Regular cardiac myocyte (primary cell): ENCODE measurements around the gene OR52E5. TPM values are rescaled to one million over a fixed set of nuclear protein-coding genes. Genes with fewer than 3 reads are reported as not detected.

Experiments used
- total RNA-seq: library from RNA; depleted of rRNA; stranded (reverse); fragments of >200 nt; gene quantifications from 2 replicates; pipeline ENCODE4 v1.2.3, GENCODE V29; 2014

Gene OR52E5
- total RNA-seq, result not detected in 2 replicates

DNA sequence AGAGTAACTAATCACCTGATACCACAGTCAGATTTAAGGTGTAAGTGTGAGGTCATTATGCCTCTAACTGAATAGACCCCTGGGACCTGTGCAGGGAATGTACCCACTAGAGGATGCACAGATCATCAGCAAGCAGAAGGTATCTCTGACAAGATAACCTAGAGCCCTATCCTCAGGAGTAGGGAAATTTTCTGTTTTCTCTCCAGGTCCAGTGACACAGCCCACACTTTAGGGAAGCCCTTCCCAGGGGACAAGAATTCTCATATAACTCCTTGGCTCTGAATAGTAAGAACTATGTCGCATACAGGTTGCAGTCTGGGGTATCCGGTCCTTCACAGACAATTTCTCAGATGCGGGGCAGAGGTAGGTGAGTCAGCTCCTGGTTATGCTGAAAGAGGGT is at the start of gene OR52E5:
Gene OR52E5 (plus strand): TSS at position 301 of the 400 bp plus-strand sequence. CDS start 7,569 bp downstream, outside the sequence.

DNA sequence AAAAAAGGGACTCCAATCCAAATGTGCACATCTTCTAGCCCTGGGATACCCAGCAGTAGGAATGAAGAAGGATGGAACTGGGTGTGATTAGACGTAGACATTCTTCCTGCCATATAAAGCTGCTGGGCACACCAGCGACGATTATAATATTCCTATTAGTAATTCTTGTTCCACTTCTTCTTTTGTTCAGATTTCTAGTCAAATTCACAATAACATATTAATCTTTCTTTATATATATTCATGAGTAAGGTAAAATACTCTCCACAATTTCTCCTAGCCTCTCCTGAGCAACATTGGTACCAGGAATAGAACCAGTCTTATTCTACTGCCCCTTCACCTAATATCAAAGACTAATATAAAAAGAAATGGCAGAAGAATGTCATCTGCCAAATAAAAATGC is 35.4 kb upstream of the OR52E5 start, which contains the start of gene OR52E8:
Gene OR52E8 (minus strand): TSS at position 101 of the 400 bp plus-strand sequence. CDS start 0 bp downstream, at position 101.

DNA sequence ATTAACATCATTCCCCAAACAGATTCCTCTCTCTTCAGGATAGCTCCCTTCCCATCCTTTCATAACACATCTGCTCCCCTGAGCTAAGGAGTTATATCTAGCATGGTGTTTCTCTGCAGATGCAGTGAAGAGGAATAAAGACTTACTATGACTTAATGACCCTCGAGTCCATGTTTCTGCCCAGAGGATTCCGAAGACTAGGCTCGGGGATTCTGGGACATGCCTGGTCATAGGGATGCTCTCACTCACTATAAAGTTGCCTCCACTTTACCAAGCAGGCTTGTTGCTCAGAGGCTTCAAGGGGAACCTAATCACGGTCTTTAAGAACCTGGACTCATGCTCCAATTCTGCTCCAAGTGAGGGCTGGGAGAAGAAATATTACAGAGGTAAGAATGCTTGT is 12.7 kb upstream of the OR52E5 start, which contains the start of gene OR52E4:
Gene OR52E4 (plus strand): TSS at position 301 of the 400 bp plus-strand sequence. CDS start 3,664 bp downstream, outside the sequence.

GRCh38 chr11:5941951-5942350 is 48.9 kb downstream of the OR52E5 start, which contains the start of gene OR56A3:
TSS of gene OR56A3 (plus strand) at chr11:5942251. CDS start at chr11:5947347, 5,096 bp downstream.

Other genes starting within 250 kb of the OR52E5 start
- gene TRIM5, start 208.1 kb upstream of the OR52E5 start, total RNA-seq, result 42.2 and 49.3 TPM in 2 replicates
- gene TRIM22, start 203.4 kb upstream of the OR52E5 start, total RNA-seq, result 68.2 and 177 TPM in 2 replicates
- gene OR56B1, start 156.8 kb upstream of the OR52E5 start, total RNA-seq, result not detected in 2 replicates
- not detected in 2 replicates for gene OR52N4, start 139.0 kb upstream of the OR52E5 start, total RNA-seq
- not detected in 2 replicates for gene OR52N5, start 109.9 kb upstream of the OR52E5 start, total RNA-seq
- gene OR52N1, start 101.9 kb upstream of the OR52E5 start, total RNA-seq, result not detected in 2 replicates
- not detected in 2 replicates for gene OR52N2, start 84.3 kb upstream of the OR52E5 start, total RNA-seq
- not detected in 2 replicates for gene OR52E6, start 51.3 kb upstream of the OR52E5 start, total RNA-seq
- gene OR52E8, start 35.5 kb upstream of the OR52E5 start, total RNA-seq, result not detected in 2 replicates
- gene OR52E4, start 12.6 kb upstream of the OR52E5 start, total RNA-seq, result not detected in 2 replicates
- not detected in 2 replicates for gene OR56A3, start 49.0 kb downstream of the OR52E5 start, total RNA-seq
- not detected in 2 replicates for gene OR56A5, start 75.3 kb downstream of the OR52E5 start, total RNA-seq
- not detected in 2 replicates for gene OR52L1, start 93.8 kb downstream of the OR52E5 start, total RNA-seq
- gene OR56A4, start 113.7 kb downstream of the OR52E5 start, total RNA-seq, result not detected in 2 replicates
- gene OR56A1, start 137.6 kb downstream of the OR52E5 start, total RNA-seq, result not detected in 2 replicates
- gene OR56B4, start 214.5 kb downstream of the OR52E5 start, total RNA-seq, result not detected in 2 replicates